MCF 10A (cell line): ENCODE results near the gene OPCML. TPM values are rescaled to one million over a fixed set of nuclear protein-coding genes. Genes with fewer than 3 reads are reported as not detected.

Experiments used
- BruUV-seq: library from RNA; stranded (reverse); fragments of 400-500 nt; replicated peaks from 2 replicates; lab custom pipeline; 2021; lab: Mats Ljungman, UMichigan
- CTCF ChIA-PET: fragments of 300-600 bp; sonication (Branson Sonifier 250); formaldehyde crosslinking; extraction: SDS; loops from one replicate; lab custom pipeline; 2021; ENCODE audit warnings: antibody characterized with exemption, inconsistent platforms; lab: Yijun Ruan, JAX
- POLR2A ChIA-PET: fragments of 300-600, 350-650 bp; sonication (Branson Sonifier 250); formaldehyde crosslinking; extraction: SDS; loops from one replicate; lab custom pipeline; 2020; ENCODE audit warnings: antibody characterized with exemption, inconsistent platforms; lab: Yijun Ruan, JAX
- DNase-seq: peaks from one replicate; pipeline ENCODE4 v3.0.0-alpha.2; 2018; ENCODE audit not compliant: unreplicated experiment
- H3K27ac Mint-ChIP-seq: one replicate; pipeline ENCODE4 v1.8.0; 2022; ENCODE audit warnings: mild to moderate bottlenecking, low read depth, mixed read lengths; ENCODE audit not compliant: unreplicated experiment
- H3K27me3 Mint-ChIP-seq: one replicate; pipeline ENCODE4 v1.8.0; 2022; ENCODE audit warnings: mixed read lengths; ENCODE audit not compliant: insufficient read depth, unreplicated experiment
- H3K36me3 Mint-ChIP-seq: one replicate; pipeline ENCODE4 v1.8.0; 2022; ENCODE audit warnings: mild to moderate bottlenecking, moderate library complexity, mixed read lengths; ENCODE audit not compliant: insufficient read depth, unreplicated experiment
- H3K4me1 Mint-ChIP-seq: one replicate; pipeline ENCODE4 v1.8.0; 2022; ENCODE audit warnings: mixed read lengths; ENCODE audit not compliant: insufficient read depth, unreplicated experiment
- H3K4me3 Mint-ChIP-seq: one replicate; pipeline ENCODE4 v1.8.0; 2022; ENCODE audit warnings: mild to moderate bottlenecking, moderate library complexity, mixed read lengths; ENCODE audit not compliant: unreplicated experiment
- H3K9me3 Mint-ChIP-seq: one replicate; pipeline ENCODE4 v1.8.0; 2022; ENCODE audit warnings: mixed read lengths; ENCODE audit not compliant: unreplicated experiment
- CTCF ChIP-seq: fragments of 200-600 bp; IDR thresholded peaks from one replicate; pipeline ENCODE4 v1.8.0; 2022; ENCODE audit warnings: antibody characterized with exemption, mild to moderate bottlenecking; ENCODE audit not compliant: unreplicated experiment
- intact Hi-C: fragments of 100-400 bp; cut with micrococcal nuclease; formaldehyde crosslinking; loops from 2 replicates; pipeline ENCODE4 v1.14.1; 2022
- total RNA-seq: library from RNA; stranded (reverse); gene quantifications from 2 replicates; pipeline ENCODE4 v1.2.3, GENCODE V29; 2022

The OPCML gene
- total RNA-seq, 1 experiment from 2014 or later = not detected

GRCh38 chr11:132772703-132773545 is 759.4 kb downstream of the OPCML start:
- no peak for TF ChIP-seq CTCF
- Mint-ChIP-seq H3K36me3 (no peaks in the 10 kb centered on the region), H3K27ac (no peak overlapping the region), H3K27me3 (no peaks in the 10 kb centered on the region), H3K4me3 (no peak overlapping the region), H3K4me1 (no peaks in the 10 kb centered on the region), H3K9me3 (peaks cover 61% of the 10 kb centered on the region)
- BruUV-seq = no TSS peak
- POLR2A ChIA-PET = no interaction called here
- intact Hi-C loops = no loop called here
- DNase-seq = no peak
- CTCF ChIA-PET = no interaction called here

GRCh38 chr11:132771746-132772145 is 760.6 kb downstream of the OPCML start:
- Mint-ChIP-seq H3K4me3 (no peak overlapping the region), H3K4me1 (no peaks in the 10 kb centered on the region), H3K27me3 (no peaks in the 10 kb centered on the region), H3K36me3 (no peaks in the 10 kb centered on the region), H3K27ac (no peak overlapping the region), H3K9me3 (peaks cover 56% of the 10 kb centered on the region)
- intact Hi-C loops = no loop called here
- no TSS peak for BruUV-seq
- DNase-seq = no peak
- ChIA-PET CTCF (no interaction called here), POLR2A (no interaction called here)
- no peak for TF ChIP-seq CTCF

- Mint-ChIP-seq H3K4me3 (no peak overlapping the region), H3K36me3 (no peaks in the 10 kb centered on the region), H3K27ac (no peak overlapping the region), H3K9me3 (peaks cover 62% of the 10 kb centered on the region), H3K4me1 (no peaks in the 10 kb centered on the region), H3K27me3 (no peaks in the 10 kb centered on the region)
- no TSS peak for BruUV-seq
- TF ChIP-seq CTCF = no peak
- CTCF ChIA-PET = no interaction called here
- no peak for DNase-seq
- intact Hi-C loops = no loop called here
- POLR2A ChIA-PET = no interaction called here
These were observed 761.3 kb downstream of the OPCML start for GRCh38 chr11:132770829-132771530.

- POLR2A ChIA-PET = no interaction called here
- Mint-ChIP-seq H3K9me3 (peaks cover 46% of the 10 kb centered on the region), H3K27me3 (no peaks in the 10 kb centered on the region), H3K36me3 (no peaks in the 10 kb centered on the region), H3K4me3 (no peak overlapping the region), H3K4me1 (no peaks in the 10 kb centered on the region), H3K27ac (no peak overlapping the region)
- CTCF ChIA-PET = no interaction called here
- no peak for DNase-seq
- no peak for TF ChIP-seq CTCF
- BruUV-seq = no TSS peak
- intact Hi-C loops = no loop called here
These were observed 768.8 kb downstream of the OPCML start for GRCh38 chr11:132763503-132763902.
